ENCODE data around the gene ZNF71.

GRCh38 chr19:56654151-56654550, 59.0 kb downstream of the ZNF71 start:
- no peak for TF ChIP-seq CTCF (IDR thresholded peaks at IDR 0.05)
- TF ChIP-seq POLR2AphosphoS5 (IDR thresholded peaks at IDR 0.05), result no peak
- TF ChIP-seq POLR2A (IDR thresholded peaks at IDR 0.05), result no peak

Measured in transverse colon (tissue), 4 donors.